CD4-positive, alpha-beta T cell (primary cell): ENCODE measurements around the gene FAM53B. TPM values are rescaled to one million over a fixed set of nuclear protein-coding genes. Genes with fewer than 3 reads are reported as not detected.

Source experiments
- ATAC-seq: fragments of 200-7000 bp; cut with Tn5 transposase; one replicate; pipeline ENCODE4 v1.10.0; 2022; ENCODE audit warnings: mild to moderate bottlenecking; ENCODE audit not compliant: poor library complexity
- CTCF ChIA-PET: fragments of 350-600 bp; sonication (Branson Sonifier 250); formaldehyde crosslinking; loops from one replicate; lab custom pipeline; 2021; ENCODE audit warnings: antibody characterized with exemption, inconsistent platforms; lab: Charles Lee
- POLR2A ChIA-PET: fragments of 350-600 bp; sonication (Branson Sonifier 250); formaldehyde crosslinking; loops from one replicate; lab custom pipeline; 2021; ENCODE audit warnings: antibody characterized with exemption, inconsistent platforms; lab: Charles Lee
- DNase-seq, 14 experiments: peaks; one replicate each; pipeline ENCODE4 v3.0.0-alpha.2; 2013 to 2020; ENCODE audit warnings: mixed read lengths in 2 of 14
- H3K27ac ChIP-seq, 2 donors: one replicate each; pipeline versions ENCODE4 v1.5.1 to v1.7.0; 2013; ENCODE audit warnings: low read length in 2 of 2, low read depth in 1 of 2, mild to moderate bottlenecking in 1 of 2
- H3K27me3 ChIP-seq, 2 experiments: 1 replicate in 1 of 2; 2 replicates in 1 of 2; pipeline versions ENCODE4 v1.6.1 to v1.7.0; 2013; ENCODE audit warnings: low read length in 2 of 2, control low read depth in 1 of 2, mild to moderate bottlenecking in 1 of 2, moderate library complexity in 1 of 2; ENCODE audit not compliant: insufficient read depth in 2 of 2, control insufficient read depth in 1 of 2
- H3K36me3 ChIP-seq: one replicate; pipeline ENCODE4 v1.6.1; 2013; ENCODE audit warnings: low read length, control low read depth; ENCODE audit not compliant: insufficient read depth
- H3K4me1 ChIP-seq: one replicate; pipeline ENCODE4 v1.6.1; 2013; ENCODE audit warnings: low read length, control low read depth; ENCODE audit not compliant: insufficient read depth
- H3K4me3 ChIP-seq: one replicate; pipeline ENCODE4 v1.5.1; 2013; ENCODE audit warnings: mild to moderate bottlenecking, low read length, moderate library complexity
- H3K9me3 ChIP-seq, 2 experiments: 1 replicate in 1 of 2; 2 replicates in 1 of 2; pipeline versions ENCODE4 v1.6.1 to v1.7.0; 2013; ENCODE audit warnings: low read length in 2 of 2, mild to moderate bottlenecking in 2 of 2, control low read depth in 1 of 2, moderate library complexity in 1 of 2; ENCODE audit not compliant: control insufficient read depth in 1 of 2, insufficient read depth in 1 of 2
- H3K27ac Mint-ChIP-seq: one replicate; pipeline ENCODE4 v1.8.0; 2020; ENCODE audit warnings: mixed read lengths
- H3K27me3 Mint-ChIP-seq: one replicate; pipeline ENCODE4 v1.8.0; 2021; ENCODE audit warnings: mixed read lengths
- H3K36me3 Mint-ChIP-seq: one replicate; pipeline ENCODE4 v1.8.0; 2021; ENCODE audit warnings: low read depth, mixed read lengths
- H3K4me1 Mint-ChIP-seq: one replicate; pipeline ENCODE4 v1.8.0; 2021; ENCODE audit warnings: low read depth, mixed read lengths
- H3K4me3 Mint-ChIP-seq: one replicate; pipeline ENCODE4 v1.8.0; 2020; ENCODE audit warnings: mild to moderate bottlenecking, mixed read lengths
- H3K9me3 Mint-ChIP-seq: one replicate; pipeline ENCODE4 v1.8.0; 2020; ENCODE audit warnings: mixed read lengths
- CTCF ChIP-seq: fragments of 200-600 bp; IDR thresholded peaks from one replicate; pipeline ENCODE4 v1.8.0; 2022; ENCODE audit warnings: antibody characterized with exemption, mild to moderate bottlenecking
- intact Hi-C, 2 experiments: fragments of 100-400 bp; cut with DNase I in 1 of 2; cut with micrococcal nuclease in 1 of 2; formaldehyde crosslinking; loops; one replicate each; pipeline versions ENCODE4 v1.15.1 to v1.9.0; 2023 to 2025; cut with DNase I, micrococcal nuclease
- total RNA-seq, 174 experiments: library from RNA in 2 of 174; stranded (reverse) in 2 of 174; gene quantifications; one replicate each; pipeline ENCODE4 v1.2.3 and lab custom pipeline; 2021 to 2026

FAM53B gene
- total RNA-seq, 2 experiments from 2014 or later = 32.9 to 33.6 TPM

- intact Hi-C loops = no loop called here
- H3K9me3 Mint-ChIP-seq = no peaks in the 10 kb centered on the region
- Histone ChIP-seq H3K27ac (no peak overlapping the region), H3K4me1 (no peaks in the 10 kb centered on the region), H3K36me3 (peaks cover 23% of the 10 kb centered on the region), H3K4me3 (no peak overlapping the region), H3K9me3 (no peaks in the 10 kb centered on the region), H3K27me3 (no peaks in the 10 kb centered on the region)
- H3K36me3 Mint-ChIP-seq = peaks cover 70% of the 10 kb centered on the region
- no peak overlapping the region for H3K4me3 Mint-ChIP-seq
- POLR2A ChIA-PET = interaction anchor here (0.9 kb wide), 1 partner anchor 10 kb away, joined by 3 read pairs; no protein-coding TSS in a partner anchor
- no peak for ATAC-seq
- H3K4me1 Mint-ChIP-seq = no peaks in the 10 kb centered on the region
- CTCF ChIA-PET = interaction anchor here (1.0 to 1.3 kb wide), 3 partner anchors 10 to 230 kb away, joined by 3 to 5 read pairs (median 3); no protein-coding TSS in a partner anchor
- no peak for TF ChIP-seq CTCF
- H3K27ac Mint-ChIP-seq = no peak overlapping the region
- H3K27me3 Mint-ChIP-seq = no peaks in the 10 kb centered on the region
- no peak for DNase-seq
Observed at GRCh38 chr10:124756156-124756903, 12.2 kb upstream of the FAM53B start.

GRCh38 chr10:124755581-124755980 is 11.4 kb upstream of the FAM53B start:
- no peak overlapping the region for H3K27ac ChIP-seq
- no peaks in the 10 kb centered on the region for H3K27me3 ChIP-seq
- intact Hi-C loops = no loop called here
- H3K4me1 Mint-ChIP-seq = no peaks in the 10 kb centered on the region
- no peak for TF ChIP-seq CTCF
- H3K27me3 Mint-ChIP-seq = no peaks in the 10 kb centered on the region
- H3K36me3 ChIP-seq = peaks cover 19% of the 10 kb centered on the region
- H3K36me3 Mint-ChIP-seq = peaks cover 62% of the 10 kb centered on the region
- no peak overlapping the region for H3K4me3 ChIP-seq
- no peak overlapping the region for H3K27ac Mint-ChIP-seq
- H3K4me1 ChIP-seq = no peaks in the 10 kb centered on the region
- ATAC-seq = no peak
- H3K9me3 ChIP-seq = no peaks in the 10 kb centered on the region
- CTCF ChIA-PET = interaction anchor here (1.0 to 1.3 kb wide), 2 partner anchors 19 to 229 kb away, joined by 3 read pairs; no protein-coding TSS in a partner anchor
- no peak for DNase-seq
- no peaks in the 10 kb centered on the region for H3K9me3 Mint-ChIP-seq
- POLR2A ChIA-PET = no interaction called here
- no peak overlapping the region for H3K4me3 Mint-ChIP-seq

GRCh38 chr10:124754227-124754626 is 10.0 kb upstream of the FAM53B start:
- H3K27ac Mint-ChIP-seq = no peak overlapping the region
- no peak overlapping the region for H3K4me3 Mint-ChIP-seq
- ChIA-PET CTCF (interaction anchor here (0.6 kb wide), 1 partner anchor 32 kb away, joined by 4 read pairs; no protein-coding TSS in a partner anchor), POLR2A (no interaction called here)
- Histone ChIP-seq H3K4me1 (no peaks in the 10 kb centered on the region), H3K27ac (no peak overlapping the region), H3K36me3 (peaks cover 10% of the 10 kb centered on the region), H3K9me3 (no peaks in the 10 kb centered on the region), H3K27me3 (no peaks in the 10 kb centered on the region), H3K4me3 (no peak overlapping the region)
- no peak for TF ChIP-seq CTCF
- peaks cover 4% of the 10 kb centered on the region for H3K4me1 Mint-ChIP-seq
- intact Hi-C loops = loop anchor here in 1 of 2 experiments (5.0 kb wide), 2 partner anchors 33 to 63 kb away; no protein-coding TSS in a partner anchor
- no peaks in the 10 kb centered on the region for H3K27me3 Mint-ChIP-seq
- H3K36me3 Mint-ChIP-seq = peaks cover 49% of the 10 kb centered on the region
- H3K9me3 Mint-ChIP-seq = no peaks in the 10 kb centered on the region
- DNase-seq = no peak
- ATAC-seq = no peak
